Osteocyte (in vitro differentiated cells): ENCODE data around the gene CAMSAP1. TPM values are rescaled to one million over a fixed set of nuclear protein-coding genes. Genes with fewer than 3 reads are reported as not detected.

Source experiments
- DNase-seq: peaks from one replicate; pipeline ENCODE4 v3.0.0; 2021; ENCODE audit warnings: mixed read lengths; ENCODE audit not compliant: unreplicated experiment; ENCODE audit errors: extremely low spot score
- H3K27ac Mint-ChIP-seq: one replicate; pipeline ENCODE4 v1.8.0; 2021; ENCODE audit warnings: mild to moderate bottlenecking, mixed read lengths; ENCODE audit not compliant: unreplicated experiment
- H3K27me3 Mint-ChIP-seq: one replicate; pipeline ENCODE4 v1.8.0; 2021; ENCODE audit warnings: mixed read lengths; ENCODE audit not compliant: unreplicated experiment
- H3K36me3 Mint-ChIP-seq: one replicate; pipeline ENCODE4 v1.8.0; 2021; ENCODE audit warnings: mixed read lengths; ENCODE audit not compliant: unreplicated experiment
- H3K4me1 Mint-ChIP-seq: one replicate; pipeline ENCODE4 v1.8.0; 2021; ENCODE audit warnings: mixed read lengths; ENCODE audit not compliant: unreplicated experiment
- H3K4me3 Mint-ChIP-seq: one replicate; pipeline ENCODE4 v1.8.0; 2021; ENCODE audit warnings: mild to moderate bottlenecking, moderate library complexity, mixed read lengths; ENCODE audit not compliant: unreplicated experiment
- H3K9me3 Mint-ChIP-seq: one replicate; pipeline ENCODE4 v1.8.0; 2021; ENCODE audit warnings: mixed read lengths; ENCODE audit not compliant: unreplicated experiment
- total RNA-seq: library from RNA; stranded (reverse); gene quantifications from 2 replicates; pipeline ENCODE4 v1.2.1, GENCODE V29; 2021
- TF ChIP-seq, protein P1 (sequence below): fragments of 200-600 bp; sonication (generic); IDR thresholded peaks from 2 replicates; pipeline ENCODE4 v1.5.0; 2021; ENCODE audit warnings: antibody characterized with exemption, mild to moderate bottlenecking, moderate library complexity

The CAMSAP1 gene
- total RNA-seq, 1 donor from 2014 or later, result 34.4 TPM

DNA sequence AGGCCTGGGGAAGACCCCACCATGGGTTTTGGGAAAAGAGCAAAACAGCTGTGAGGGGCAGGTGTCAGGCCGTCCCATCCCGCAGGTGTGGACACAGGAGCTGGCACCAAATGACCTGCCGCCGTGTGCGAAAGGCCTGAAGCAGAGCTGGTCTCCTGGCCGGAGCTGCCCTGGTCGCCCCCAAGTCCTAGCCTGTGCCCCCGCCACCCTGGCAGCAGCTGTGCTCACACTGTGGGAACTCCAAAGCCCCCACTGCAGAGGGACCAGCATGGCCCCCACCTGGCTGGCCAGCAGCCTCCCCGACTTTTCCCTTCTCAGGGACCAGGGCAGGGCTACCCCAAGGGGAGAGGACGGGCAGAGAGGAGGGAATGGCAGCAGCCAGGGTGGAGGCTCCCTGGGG, 117.0 kb downstream of the CAMSAP1 start:
- no peak for DNase-seq
- TF ChIP-seq, protein P1, sequence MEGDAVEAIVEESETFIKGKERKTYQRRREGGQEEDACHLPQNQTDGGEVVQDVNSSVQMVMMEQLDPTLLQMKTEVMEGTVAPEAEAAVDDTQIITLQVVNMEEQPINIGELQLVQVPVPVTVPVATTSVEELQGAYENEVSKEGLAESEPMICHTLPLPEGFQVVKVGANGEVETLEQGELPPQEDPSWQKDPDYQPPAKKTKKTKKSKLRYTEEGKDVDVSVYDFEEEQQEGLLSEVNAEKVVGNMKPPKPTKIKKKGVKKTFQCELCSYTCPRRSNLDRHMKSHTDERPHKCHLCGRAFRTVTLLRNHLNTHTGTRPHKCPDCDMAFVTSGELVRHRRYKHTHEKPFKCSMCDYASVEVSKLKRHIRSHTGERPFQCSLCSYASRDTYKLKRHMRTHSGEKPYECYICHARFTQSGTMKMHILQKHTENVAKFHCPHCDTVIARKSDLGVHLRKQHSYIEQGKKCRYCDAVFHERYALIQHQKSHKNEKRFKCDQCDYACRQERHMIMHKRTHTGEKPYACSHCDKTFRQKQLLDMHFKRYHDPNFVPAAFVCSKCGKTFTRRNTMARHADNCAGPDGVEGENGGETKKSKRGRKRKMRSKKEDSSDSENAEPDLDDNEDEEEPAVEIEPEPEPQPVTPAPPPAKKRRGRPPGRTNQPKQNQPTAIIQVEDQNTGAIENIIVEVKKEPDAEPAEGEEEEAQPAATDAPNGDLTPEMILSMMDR, result no peak

DNA sequence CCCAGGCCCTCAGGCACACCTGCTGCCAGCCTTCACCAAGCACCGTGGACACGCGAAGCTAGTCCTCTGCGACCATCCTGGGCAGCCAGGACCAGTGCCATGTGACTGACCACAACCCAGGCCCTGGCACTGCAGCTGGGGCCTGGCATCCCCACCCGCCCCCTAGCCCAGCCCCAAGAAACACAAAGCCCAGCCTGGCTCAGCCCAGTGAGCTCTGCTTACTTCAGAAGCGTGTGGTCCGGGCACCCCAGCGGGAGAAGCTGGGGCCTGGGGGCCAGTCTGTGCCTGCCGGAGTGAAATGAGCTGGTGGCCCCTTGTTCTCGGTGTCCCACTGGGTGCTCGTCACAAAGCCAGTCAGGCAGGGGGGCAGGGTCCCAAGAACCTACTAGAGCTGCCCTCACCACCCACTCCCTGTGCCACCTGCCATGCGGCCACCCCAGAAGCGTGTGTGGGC, 117.5 kb downstream of the CAMSAP1 start:
- TF ChIP-seq, protein P1, result no peak
- H3K36me3 Mint-ChIP-seq, result no peaks in the 10 kb centered on the region
- DNase-seq, result no peak
- H3K27ac Mint-ChIP-seq, result no peak overlapping the region
- H3K9me3 Mint-ChIP-seq, result no peaks in the 10 kb centered on the region
- no peak overlapping the region for H3K4me3 Mint-ChIP-seq
- H3K27me3 Mint-ChIP-seq, result no peaks in the 10 kb centered on the region
- H3K4me1 Mint-ChIP-seq, result no peaks in the 10 kb centered on the region

More for the DNA sequence above, 117.0 kb downstream of the CAMSAP1 start:
- H3K9me3 Mint-ChIP-seq, result no peaks in the 10 kb centered on the region
- no peak overlapping the region for H3K27ac Mint-ChIP-seq
- no peak overlapping the region for H3K4me3 Mint-ChIP-seq
- no peaks in the 10 kb centered on the region for H3K4me1 Mint-ChIP-seq
- no peaks in the 10 kb centered on the region for H3K27me3 Mint-ChIP-seq
- no peaks in the 10 kb centered on the region for H3K36me3 Mint-ChIP-seq

DNA sequence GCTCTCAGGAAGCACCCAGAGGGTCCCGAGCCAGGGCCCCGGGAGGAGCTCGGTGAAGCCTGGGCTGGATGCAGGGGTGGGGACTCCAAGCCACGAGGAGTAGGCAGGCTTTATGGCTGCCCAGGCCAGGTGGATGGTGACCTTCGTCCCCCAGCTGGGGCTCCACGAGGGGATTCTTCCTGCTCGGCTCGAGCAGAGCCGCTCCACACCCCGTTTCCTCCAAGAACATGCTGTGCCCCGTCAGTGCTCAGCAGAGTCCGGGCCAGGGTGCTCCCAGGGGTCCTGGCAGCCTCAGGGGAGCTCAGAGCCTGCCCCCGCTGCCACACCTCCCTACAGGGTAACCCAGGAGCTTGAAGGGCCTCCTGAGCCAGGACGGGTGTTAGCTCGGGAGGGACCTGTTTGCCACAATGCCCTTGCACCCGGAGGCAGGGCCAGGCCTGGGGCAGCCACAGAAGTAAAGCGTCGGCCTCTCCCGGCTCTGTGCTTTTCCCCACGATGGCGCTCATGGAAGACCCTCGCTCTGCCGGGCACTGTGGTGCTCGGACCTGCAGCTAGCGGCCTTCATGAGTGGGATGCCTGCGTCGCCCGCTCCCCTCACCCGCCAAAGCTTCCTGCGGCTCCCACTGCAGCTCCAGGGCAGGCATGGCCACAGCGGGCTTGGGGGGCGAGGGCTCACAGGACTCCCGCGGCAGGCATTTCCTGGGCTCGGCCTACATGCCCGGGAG, 118.6 kb downstream of the CAMSAP1 start:
- H3K4me1 Mint-ChIP-seq, result no peaks in the 10 kb centered on the region
- H3K27me3 Mint-ChIP-seq, result no peaks in the 10 kb centered on the region
- TF ChIP-seq, protein P1, result no peak
- H3K9me3 Mint-ChIP-seq, result no peaks in the 10 kb centered on the region
- no peak overlapping the region for H3K4me3 Mint-ChIP-seq
- no peak for DNase-seq
- H3K36me3 Mint-ChIP-seq, result no peaks in the 10 kb centered on the region
- H3K27ac Mint-ChIP-seq, result no peak overlapping the region

DNA sequence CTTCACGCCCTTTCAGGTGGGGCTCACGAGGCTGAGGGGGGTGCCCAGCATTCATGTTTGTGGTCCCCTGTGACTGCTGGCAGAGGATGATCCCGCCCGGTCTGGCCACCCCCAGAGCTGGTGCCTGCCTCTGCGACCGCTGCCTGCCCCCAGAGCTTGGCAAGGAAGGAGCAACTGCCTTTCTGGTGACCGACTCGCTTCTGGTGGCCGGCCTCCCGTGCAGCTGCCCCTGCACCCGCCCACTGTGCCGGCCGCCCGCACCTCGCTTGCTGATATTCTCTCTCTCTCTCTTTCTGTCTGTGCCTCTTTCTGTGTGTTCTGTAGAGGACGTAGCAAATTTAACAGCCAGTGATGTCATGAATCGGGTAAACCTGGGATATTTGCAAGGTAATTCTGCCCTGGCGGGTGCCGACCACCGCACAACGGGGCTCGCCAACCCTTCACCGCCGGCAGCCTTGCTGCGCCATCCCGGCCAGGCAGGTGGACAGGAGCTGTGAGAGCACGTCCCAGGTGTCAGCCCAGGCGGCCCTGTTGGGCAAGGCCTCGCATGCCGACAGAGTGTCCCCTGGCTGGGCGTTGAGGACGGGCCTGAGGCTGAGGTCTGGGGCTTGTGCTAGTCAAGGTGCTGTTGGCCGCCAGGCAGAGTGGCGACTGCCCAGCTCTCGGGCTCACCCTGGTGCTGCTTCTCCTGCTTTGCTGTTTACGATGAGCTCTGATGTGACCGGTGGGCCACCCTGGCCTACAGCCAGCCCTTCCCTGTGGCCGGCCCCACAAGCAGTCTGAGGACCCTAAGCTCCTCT, 119.4 kb downstream of the CAMSAP1 start:
- TF ChIP-seq, protein P1, result no peak
- H3K27ac Mint-ChIP-seq, result no peak overlapping the region
- no peak for DNase-seq
- H3K36me3 Mint-ChIP-seq, result no peaks in the 10 kb centered on the region
- no peaks in the 10 kb centered on the region for H3K27me3 Mint-ChIP-seq
- no peaks in the 10 kb centered on the region for H3K4me1 Mint-ChIP-seq
- no peak overlapping the region for H3K4me3 Mint-ChIP-seq
- no peaks in the 10 kb centered on the region for H3K9me3 Mint-ChIP-seq

DNA sequence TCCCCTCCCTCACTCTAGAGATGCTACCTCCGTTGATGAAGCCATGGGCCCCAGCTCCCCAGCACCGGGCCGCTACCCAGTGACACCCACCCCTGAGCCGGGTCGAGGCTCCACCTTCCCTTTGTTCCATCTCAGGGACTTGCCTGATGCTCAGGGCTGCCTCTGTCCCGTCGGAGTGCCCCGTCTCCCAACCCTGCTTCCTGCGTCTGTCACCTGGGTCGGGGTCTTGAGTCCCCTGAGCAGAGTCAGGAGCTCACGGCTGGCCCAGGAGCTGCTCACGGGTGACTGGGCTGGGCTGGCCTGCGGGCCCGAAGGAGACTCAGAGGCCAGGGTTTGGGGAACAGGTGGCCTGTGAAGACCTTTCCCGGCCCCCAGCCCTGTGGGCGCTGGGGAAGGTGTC, 120.0 kb downstream of the CAMSAP1 start:
- DNase-seq, result no peak
- no peaks in the 10 kb centered on the region for H3K4me1 Mint-ChIP-seq
- TF ChIP-seq, protein P1, result no peak
- H3K4me3 Mint-ChIP-seq, result no peak overlapping the region
- no peaks in the 10 kb centered on the region for H3K9me3 Mint-ChIP-seq
- no peak overlapping the region for H3K27ac Mint-ChIP-seq
- no peaks in the 10 kb centered on the region for H3K27me3 Mint-ChIP-seq
- no peaks in the 10 kb centered on the region for H3K36me3 Mint-ChIP-seq
